ENCODE data around the gene PALS1.
"Not testable (repeated sequence)": the region's sequence is repeated elsewhere in the genome, so short reads cannot be mapped to it uniquely, and the experiment has no call there.

PALS1 gene

GRCh38 chr14:67269298-67270060 lies 28.2 kb downstream of the PALS1 start:
- no peak overlapping the region for H3K4me3 Mint-ChIP-seq
- peaks cover 13 to 18% of the 10 kb centered on the region in 2 donors for H3K36me3 Mint-ChIP-seq
- no peaks in the 10 kb centered on the region for H3K9me3 Mint-ChIP-seq
- no peaks in the 10 kb centered on the region for H3K27me3 Mint-ChIP-seq
- H3K27ac Mint-ChIP-seq: no peak overlapping the region
- ATAC-seq (replicated peaks) (no peak), DNase-seq (no peak)
- peaks cover 4 to 8% of the 10 kb centered on the region in 2 donors for H3K4me1 Mint-ChIP-seq

- DNase-seq (no peak), ATAC-seq (replicated peaks) (no peak)
- no peaks in the 10 kb centered on the region for H3K9me3 Mint-ChIP-seq
- peaks cover 7 to 8% of the 10 kb centered on the region in 2 donors for H3K4me1 Mint-ChIP-seq
- H3K36me3 Mint-ChIP-seq: peaks cover 13 to 18% of the 10 kb centered on the region in 2 donors
- no peak overlapping the region for H3K4me3 Mint-ChIP-seq
- H3K27me3 Mint-ChIP-seq: no peaks in the 10 kb centered on the region
- no peak overlapping the region for H3K27ac Mint-ChIP-seq
These were observed 29.0 kb downstream of the PALS1 start for GRCh38 chr14:67270145-67270753.

- Mint-ChIP-seq H3K9me3 (no peaks in the 10 kb centered on the region), H3K36me3 (peaks cover 13 to 22% of the 10 kb centered on the region in 2 donors), H3K27me3 (no peaks in the 10 kb centered on the region), H3K27ac (no peak overlapping the region), H3K4me1 (peaks cover 7 to 8% of the 10 kb centered on the region in 2 donors), H3K4me3 (no peak overlapping the region)
- no peak for DNase-seq
- no peak for ATAC-seq (replicated peaks)
These were observed 29.7 kb downstream of the PALS1 start for GRCh38 chr14:67270933-67271332.

- H3K27ac Mint-ChIP-seq; H3K4me3 Mint-ChIP-seq; ATAC-seq (replicated peaks); H3K9me3 Mint-ChIP-seq; DNase-seq; H3K27me3 Mint-ChIP-seq; H3K4me1 Mint-ChIP-seq: not testable (repeated sequence)
- H3K36me3 Mint-ChIP-seq: peaks cover 13 to 26% of the 10 kb centered on the region in 2 donors
These were observed 32.0 kb downstream of the PALS1 start for GRCh38 chr14:67273281-67273680.

GRCh38 chr14:67276131-67276530 lies 34.9 kb downstream of the PALS1 start:
- H3K4me1 Mint-ChIP-seq: peaks cover 0 to 3% of the 10 kb centered on the region in 2 donors
- no peaks in the 10 kb centered on the region for H3K9me3 Mint-ChIP-seq
- ATAC-seq (replicated peaks) (no peak), DNase-seq (no peak)
- no peak overlapping the region for H3K4me3 Mint-ChIP-seq
- H3K27me3 Mint-ChIP-seq: no peaks in the 10 kb centered on the region
- peaks cover 17 to 26% of the 10 kb centered on the region in 2 donors for H3K36me3 Mint-ChIP-seq
- H3K27ac Mint-ChIP-seq: no peak overlapping the region

GRCh38 chr14:67280506-67280905 lies 39.3 kb downstream of the PALS1 start:
- DNase-seq: no peak
- Mint-ChIP-seq H3K4me3 (no peak overlapping the region), H3K27me3 (no peaks in the 10 kb centered on the region), H3K36me3 (peaks cover 4 to 8% of the 10 kb centered on the region in 2 donors), H3K27ac (no peak overlapping the region), H3K4me1 (no peaks in the 10 kb centered on the region), H3K9me3 (no peaks in the 10 kb centered on the region)
- no peak for ATAC-seq (replicated peaks)

- DNase-seq (no peak), ATAC-seq (replicated peaks) (no peak)
- Mint-ChIP-seq H3K4me1 (peaks cover 0 to 2% of the 10 kb centered on the region in 2 donors), H3K27me3 (no peaks in the 10 kb centered on the region), H3K4me3 (no peak overlapping the region), H3K36me3 (no peaks in the 10 kb centered on the region), H3K9me3 (no peaks in the 10 kb centered on the region), H3K27ac (no peak overlapping the region)
These were observed 44.7 kb downstream of the PALS1 start for GRCh38 chr14:67285876-67286452.
